ENCODE results near the gene PTPN13. TPM values are rescaled to one million over a fixed set of nuclear protein-coding genes. Genes with fewer than 3 reads are reported as not detected.

PTPN13 gene
- total and polyA plus RNA-seq, 8 donors: 2.3 to 38.6 (median 5.4) TPM

- intact Hi-C loops (cut with DNase I; ENCODE audit: low total_unique reads): no loop called here
- TF ChIP-seq CTCF (IDR thresholded peaks at IDR 0.05) (no peak), POLR2A (IDR thresholded peaks at IDR 0.05) (no peak), EP300 (IDR thresholded peaks at IDR 0.05) (no peak), POLR2AphosphoS5 (IDR thresholded peaks at IDR 0.05) (no peak)
- 77 to 87% (median 82%) methylated on average over 2 of the region's 2 CpGs for WGBS, 5 donors
- H3K27ac ChIP-seq: no peak overlapping the region
- no peaks in the 10 kb centered on the region for H3K27me3 ChIP-seq
- no peak for DNase-seq
- H3K36me3 ChIP-seq: peaks cover 0 to 7% (median 3%) of the 10 kb centered on the region in 4 donors
- H3K4me3 ChIP-seq: no peak overlapping the region
- no peaks in the 10 kb centered on the region for H3K4me1 ChIP-seq
- no peaks in the 10 kb centered on the region for H3K9me3 ChIP-seq
Measured at GRCh38 chr4:86688026-86688425, 93.9 kb downstream of the PTPN13 start.

GRCh38 chr4:86704601-86705000, 110.5 kb downstream of the PTPN13 start:
- 81 to 96% (median 94%) methylated on average over 3 of the region's 3 CpGs for WGBS, 5 donors
- no peaks in the 10 kb centered on the region for H3K27me3 ChIP-seq
- no peaks in the 10 kb centered on the region for H3K9me3 ChIP-seq
- intact Hi-C loops (cut with DNase I; ENCODE audit: low total_unique reads): no loop called here
- no peak for TF ChIP-seq EP300 (IDR thresholded peaks at IDR 0.05)
- no peak for TF ChIP-seq CTCF (IDR thresholded peaks at IDR 0.05)
- TF ChIP-seq POLR2A (IDR thresholded peaks at IDR 0.05): no peak
- no peak for TF ChIP-seq POLR2AphosphoS5 (IDR thresholded peaks at IDR 0.05)
- H3K36me3 ChIP-seq: peaks cover 0 to 4% (median 0%) of the 10 kb centered on the region in 4 donors
- no peak overlapping the region for H3K4me3 ChIP-seq
- DNase-seq: no peak
- no peak overlapping the region for H3K27ac ChIP-seq
- H3K4me1 ChIP-seq: no peaks in the 10 kb centered on the region

GRCh38 chr4:86706923-86707597, 112.9 kb downstream of the PTPN13 start:
- DNase-seq: peak in 1 of 2 donors; percentile 42
- Histone ChIP-seq H3K4me1 (no peaks in the 10 kb centered on the region), H3K36me3 (no peaks in the 10 kb centered on the region), H3K4me3 (no peak overlapping the region), H3K27me3 (no peaks in the 10 kb centered on the region), H3K27ac (no peak overlapping the region), H3K9me3 (no peaks in the 10 kb centered on the region)
- intact Hi-C loops (cut with DNase I; ENCODE audit: low total_unique reads): no loop called here
- no peak for TF ChIP-seq POLR2A (IDR thresholded peaks at IDR 0.05)
- no peak for TF ChIP-seq EP300 (IDR thresholded peaks at IDR 0.05)
- no peak for TF ChIP-seq CTCF (IDR thresholded peaks at IDR 0.05)
- TF ChIP-seq POLR2AphosphoS5 (IDR thresholded peaks at IDR 0.05): no peak
- 69 to 83% (median 81%) methylated on average over 2 of the region's 2 CpGs for WGBS, 5 donors

GRCh38 chr4:86717651-86718050, 123.5 kb downstream of the PTPN13 start:
- TF ChIP-seq POLR2A (IDR thresholded peaks at IDR 0.05) (no peak), POLR2AphosphoS5 (IDR thresholded peaks at IDR 0.05) (no peak), CTCF (IDR thresholded peaks at IDR 0.05) (no peak), EP300 (IDR thresholded peaks at IDR 0.05) (no peak)
- Histone ChIP-seq H3K4me1 (no peaks in the 10 kb centered on the region), H3K27me3 (no peaks in the 10 kb centered on the region), H3K4me3 (no peak overlapping the region), H3K27ac (no peak overlapping the region), H3K9me3 (no peaks in the 10 kb centered on the region), H3K36me3 (peaks cover 3 to 14% (median 10%) of the 10 kb centered on the region in 4 donors)
- peak in 1 of 2 donors; percentile 7 for DNase-seq
- intact Hi-C loops (cut with DNase I; ENCODE audit: low total_unique reads): no loop called here
